SU-DHL-6 (cell line): ENCODE results near the gene EIF2B2.

Experiments used
- H2AFZ ChIP-seq: fragments of 200-600 bp; sonication (generic); 2 replicates; pipeline ENCODE4 v1.6.1; 2014; ENCODE audit warnings: low read depth, mild to moderate bottlenecking, moderate library complexity, mixed read lengths, antibody characterized with exemption, low read length; ENCODE audit not compliant: severe bottlenecking
- H3F3A ChIP-seq: fragments of 200-600 bp; shearing (Covaris generic); 2 replicates; pipeline ENCODE4 v1.6.0; 2016; ENCODE audit warnings: antibody characterized with exemption, mild to moderate bottlenecking; ENCODE audit not compliant: insufficient read depth
- H3K27ac ChIP-seq: fragments of 200-600 bp; sonication (generic); 2 replicates; pipeline ENCODE4 v1.5.1; 2016; ENCODE audit warnings: low read depth, mild to moderate bottlenecking, low read length, moderate library complexity, mixed read lengths
- H3K27me3 ChIP-seq: fragments of 200-600 bp; sonication (generic), shearing (Covaris generic); 2 replicates; pipeline ENCODE4 v1.6.0; 2014; ENCODE audit warnings: mild to moderate bottlenecking, low read length
- H3K36me3 ChIP-seq: fragments of 200-600 bp; sonication (generic); 2 replicates; pipeline ENCODE4 v1.6.1; 2014; ENCODE audit warnings: mild to moderate bottlenecking, low read length, mixed read lengths
- H3K4me2 ChIP-seq: fragments of 300-600, 200-600 bp; shearing (Covaris generic), sonication (generic); 2 replicates; pipeline ENCODE4 v1.6.0; 2014; ENCODE audit warnings: low read length, low read depth, mild to moderate bottlenecking; ENCODE audit not compliant: poor library complexity, severe bottlenecking
- H3K4me3 ChIP-seq: fragments of 200-600 bp; sonication (generic); 2 replicates; pipeline ENCODE4 v1.5.1; 2014; ENCODE audit warnings: antibody characterized with exemption, low read length, mild to moderate bottlenecking, mixed read lengths; ENCODE audit not compliant: insufficient read depth, poor library complexity, severe bottlenecking
- H3K79me2 ChIP-seq: fragments of 200-600 bp; sonication (generic); 2 replicates; pipeline ENCODE4 v1.6.1; 2014; ENCODE audit warnings: mild to moderate bottlenecking, low read length, moderate library complexity; ENCODE audit not compliant: insufficient read depth
- H3K9ac ChIP-seq: fragments of 200-600 bp; sonication (generic); 2 replicates; pipeline ENCODE4 v1.7.0; 2014; ENCODE audit warnings: mild to moderate bottlenecking, low read length
- H3K9me2 ChIP-seq: fragments of 200-600 bp; sonication (generic); replicated peaks from 2 replicates; pipeline ENCODE4 v1.6.1; 2014; ENCODE audit warnings: low read length; ENCODE audit not compliant: insufficient read depth
- H3K9me3 ChIP-seq: fragments of 200-600 bp; sonication (generic); 2 replicates; pipeline ENCODE4 v1.6.1; 2014; ENCODE audit warnings: low read length, mixed read lengths; ENCODE audit not compliant: insufficient read depth
- H4K20me1 ChIP-seq: fragments of 200-600 bp; sonication (generic); 2 replicates; pipeline ENCODE4 v1.6.1; 2014; ENCODE audit warnings: low read depth, mild to moderate bottlenecking, antibody characterized with exemption, low read length, moderate library complexity, mixed read lengths
- EZH2phosphoT487 ChIP-seq: fragments of 200-600 bp; sonication (generic), shearing (Covaris generic); conservative IDR thresholded peaks from 2 replicates; pipeline ENCODE4 v1.6.1; 2018; ENCODE audit warnings: mild to moderate bottlenecking, antibody characterized with exemption, low read length, moderate library complexity, mixed read lengths
- TF ChIP-seq, protein P1 (sequence below): fragments of 200-600 bp; sonication (generic); IDR thresholded peaks from one replicate; pipeline ENCODE4 v1.5.1; 2017; ENCODE audit warnings: antibody characterized with exemption, mild to moderate bottlenecking, low read length, moderate library complexity; ENCODE audit not compliant: insufficient read depth, poor library complexity, severe bottlenecking

EIF2B2 gene

DNA sequence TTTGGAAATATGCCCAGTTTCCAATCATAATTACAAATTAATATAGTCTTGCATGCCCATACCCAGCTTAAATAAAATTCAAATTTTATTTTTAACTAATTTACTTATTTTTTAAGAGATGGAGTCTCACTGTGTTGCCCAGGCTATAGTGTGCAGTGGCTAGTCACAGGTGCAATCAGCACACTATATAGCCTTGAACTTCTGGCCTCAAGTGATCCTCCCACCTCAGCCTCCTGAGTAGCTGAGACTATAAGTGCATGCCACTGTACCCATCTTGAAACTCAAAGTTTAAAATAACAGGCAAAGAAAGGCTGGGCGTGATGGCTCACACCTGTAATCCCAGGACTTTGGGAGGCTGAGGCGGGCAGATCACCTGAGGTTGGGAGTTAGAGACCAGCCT, 38.2 kb downstream of the EIF2B2 start:
- Histone ChIP-seq H3K36me3 (no peaks in the 10 kb centered on the region; the same call in 1 of the 2 replicates), H3K9ac (no peak overlapping the region), H3K9me3 (no peaks in the 10 kb centered on the region), H3K27me3 (no peaks in the 10 kb centered on the region), H4K20me1 (no peaks in the 10 kb centered on the region), H3K27ac (no peak overlapping the region), H2AFZ (no peak overlapping the region), H3K79me2 (peaks cover 16% of the 10 kb centered on the region; the same call in 1 of the 2 replicates), H3K9me2 (no peaks in the 10 kb centered on the region), H3K4me2 (no peak overlapping the region), H3F3A (peaks cover 5% of the 10 kb centered on the region; the same call in 1 of the 2 replicates), H3K4me3 (no peak overlapping the region)
- TF ChIP-seq, protein P1, sequence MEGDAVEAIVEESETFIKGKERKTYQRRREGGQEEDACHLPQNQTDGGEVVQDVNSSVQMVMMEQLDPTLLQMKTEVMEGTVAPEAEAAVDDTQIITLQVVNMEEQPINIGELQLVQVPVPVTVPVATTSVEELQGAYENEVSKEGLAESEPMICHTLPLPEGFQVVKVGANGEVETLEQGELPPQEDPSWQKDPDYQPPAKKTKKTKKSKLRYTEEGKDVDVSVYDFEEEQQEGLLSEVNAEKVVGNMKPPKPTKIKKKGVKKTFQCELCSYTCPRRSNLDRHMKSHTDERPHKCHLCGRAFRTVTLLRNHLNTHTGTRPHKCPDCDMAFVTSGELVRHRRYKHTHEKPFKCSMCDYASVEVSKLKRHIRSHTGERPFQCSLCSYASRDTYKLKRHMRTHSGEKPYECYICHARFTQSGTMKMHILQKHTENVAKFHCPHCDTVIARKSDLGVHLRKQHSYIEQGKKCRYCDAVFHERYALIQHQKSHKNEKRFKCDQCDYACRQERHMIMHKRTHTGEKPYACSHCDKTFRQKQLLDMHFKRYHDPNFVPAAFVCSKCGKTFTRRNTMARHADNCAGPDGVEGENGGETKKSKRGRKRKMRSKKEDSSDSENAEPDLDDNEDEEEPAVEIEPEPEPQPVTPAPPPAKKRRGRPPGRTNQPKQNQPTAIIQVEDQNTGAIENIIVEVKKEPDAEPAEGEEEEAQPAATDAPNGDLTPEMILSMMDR: no peak
- no peak for TF ChIP-seq EZH2phosphoT487

DNA sequence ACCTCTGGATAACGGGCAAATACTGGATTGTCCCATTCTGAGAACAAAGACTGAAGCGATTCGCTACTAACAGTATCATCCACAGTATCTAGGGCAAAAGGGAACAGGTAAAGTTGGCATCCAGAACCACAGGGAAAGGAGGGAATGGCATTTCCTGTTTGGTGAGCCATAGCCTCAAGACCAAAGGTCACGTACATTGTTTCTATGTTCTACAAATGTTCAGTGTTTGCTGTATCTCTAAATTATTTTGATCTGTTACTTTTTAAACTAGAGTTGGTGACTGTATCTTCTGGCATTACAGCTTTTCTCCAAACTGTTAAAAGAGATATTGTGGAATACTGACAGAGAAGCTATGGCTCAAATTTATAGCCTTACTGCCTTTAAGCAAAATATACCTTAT, 38.9 kb downstream of the EIF2B2 start:
- H3K4me3 ChIP-seq: no peak overlapping the region
- H3K9me2 ChIP-seq: no peaks in the 10 kb centered on the region
- no peak overlapping the region for H3K27ac ChIP-seq
- no peak for TF ChIP-seq EZH2phosphoT487
- TF ChIP-seq, protein P1: no peak
- no peak overlapping the region for H3K9ac ChIP-seq
- no peaks in the 10 kb centered on the region for H3K27me3 ChIP-seq
- no peak overlapping the region for H2AFZ ChIP-seq
- H3F3A ChIP-seq: peaks cover 5% of the 10 kb centered on the region; the same call in 1 of the 2 replicates
- H4K20me1 ChIP-seq: no peaks in the 10 kb centered on the region
- H3K36me3 ChIP-seq: no peaks in the 10 kb centered on the region; the same call in 1 of the 2 replicates
- no peaks in the 10 kb centered on the region for H3K9me3 ChIP-seq
- H3K4me2 ChIP-seq: no peak overlapping the region
- peaks cover 16% of the 10 kb centered on the region; the same call in 1 of the 2 replicates for H3K79me2 ChIP-seq

DNA sequence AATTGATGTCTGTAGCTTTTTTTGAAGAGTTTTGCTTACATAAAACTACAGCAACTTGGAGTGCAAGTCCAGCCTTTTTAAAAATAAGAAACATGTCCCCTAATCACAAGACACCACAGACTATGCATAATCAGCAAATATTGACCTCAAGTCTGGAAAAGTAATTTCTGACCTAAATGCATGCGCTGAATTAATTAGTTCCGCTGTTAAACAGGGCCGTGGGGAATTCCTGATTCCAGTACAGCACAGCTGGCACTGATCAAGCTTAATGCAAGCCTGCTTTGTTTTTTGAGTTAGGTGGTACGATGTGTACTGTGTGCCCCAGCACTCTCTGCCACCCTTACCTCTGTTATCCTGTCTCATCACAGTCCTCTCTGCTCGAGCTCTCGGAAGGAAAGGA, 39.3 kb downstream of the EIF2B2 start:
- peaks cover 3% of the 10 kb centered on the region; the same call in 1 of the 2 replicates for H3F3A ChIP-seq
- H3K9ac ChIP-seq: no peak overlapping the region
- H3K9me2 ChIP-seq: no peaks in the 10 kb centered on the region
- H3K79me2 ChIP-seq: peaks cover 16% of the 10 kb centered on the region; the same call in 1 of the 2 replicates
- H3K9me3 ChIP-seq: no peaks in the 10 kb centered on the region
- H4K20me1 ChIP-seq: no peaks in the 10 kb centered on the region
- no peak overlapping the region for H2AFZ ChIP-seq
- no peak overlapping the region for H3K27ac ChIP-seq
- TF ChIP-seq EZH2phosphoT487: no peak
- TF ChIP-seq, protein P1: no peak
- H3K27me3 ChIP-seq: no peaks in the 10 kb centered on the region
- H3K4me3 ChIP-seq: no peak overlapping the region
- no peaks in the 10 kb centered on the region; the same call in 1 of the 2 replicates for H3K36me3 ChIP-seq
- no peak overlapping the region for H3K4me2 ChIP-seq
